CD4-positive, alpha-beta memory T cell (primary cell): ENCODE data around the gene SOX2. TPM values are rescaled to one million over a fixed set of nuclear protein-coding genes. Genes with fewer than 3 reads are reported as not detected.

Source experiments
- CTCF ChIA-PET: fragments of 350-600 bp; sonication (Branson Sonifier 250); formaldehyde crosslinking; loops from one replicate; lab custom pipeline; 2021; ENCODE audit warnings: inconsistent platforms; ENCODE audit not compliant: partially characterized antibody; lab: Charles Lee
- POLR2A ChIA-PET: fragments of 350-600 bp; sonication (Branson Sonifier 250); formaldehyde crosslinking; loops from one replicate; lab custom pipeline; 2021; ENCODE audit not compliant: partially characterized antibody; lab: Charles Lee
- DNase-seq, 5 donors: peaks; one replicate each; pipeline versions ENCODE4 v3.0.0 to v3.0.0-alpha.2; 2020 to 2022; ENCODE audit warnings: mixed read lengths in 1 of 5
- H3K27ac ChIP-seq: one replicate; pipeline ENCODE4 v1.7.0; 2013; ENCODE audit warnings: low read depth, low read length
- H3K27me3 ChIP-seq: 2 replicates; pipeline ENCODE4 v1.7.0; 2013; ENCODE audit warnings: mild to moderate bottlenecking, low read length, moderate library complexity; ENCODE audit not compliant: insufficient read depth
- H3K36me3 ChIP-seq: 2 replicates; pipeline ENCODE4 v1.7.0; 2013; ENCODE audit warnings: mild to moderate bottlenecking, low read length, moderate library complexity; ENCODE audit not compliant: insufficient read depth
- H3K4me1 ChIP-seq: 2 replicates; pipeline ENCODE4 v1.7.0; 2013; ENCODE audit warnings: mild to moderate bottlenecking, low read length, moderate library complexity; ENCODE audit not compliant: insufficient read depth
- H3K4me3 ChIP-seq, 2 donors: one replicate each; pipeline ENCODE4 v1.7.0; 2013; ENCODE audit warnings: low read length in 2 of 2, mild to moderate bottlenecking in 1 of 2
- H3K9me3 ChIP-seq, 2 donors: one replicate each; pipeline ENCODE4 v1.7.0; 2013; ENCODE audit warnings: low read length in 2 of 2, control low read depth in 1 of 2; ENCODE audit not compliant: control insufficient read depth in 1 of 2
- H3K27ac Mint-ChIP-seq, 7 donors: one replicate each; pipeline ENCODE4 v1.8.0; 2020 to 2021; ENCODE audit warnings: mixed read lengths in 7 of 7, mild to moderate bottlenecking in 6 of 7, inconsistent platforms in 3 of 7, moderate library complexity in 3 of 7
- H3K27me3 Mint-ChIP-seq, 2 donors: one replicate each; pipeline ENCODE4 v1.8.0; 2020 to 2021; ENCODE audit warnings: mixed read lengths in 2 of 2
- H3K36me3 Mint-ChIP-seq, 2 donors: one replicate each; pipeline ENCODE4 v1.8.0; 2020 to 2021; ENCODE audit warnings: mixed read lengths in 2 of 2, inconsistent platforms in 1 of 2, mild to moderate bottlenecking in 1 of 2
- H3K4me1 Mint-ChIP-seq, 4 donors: one replicate each; pipeline ENCODE4 v1.8.0; 2020 to 2021; ENCODE audit warnings: mixed read lengths in 4 of 4, mild to moderate bottlenecking in 1 of 4
- H3K4me3 Mint-ChIP-seq, 8 donors: one replicate each; pipeline ENCODE4 v1.8.0; 2020 to 2021; ENCODE audit warnings: mixed read lengths in 8 of 8, mild to moderate bottlenecking in 7 of 8, moderate library complexity in 6 of 8, inconsistent platforms in 3 of 8
- H3K9me3 Mint-ChIP-seq, 8 donors: one replicate each; pipeline ENCODE4 v1.8.0; 2020 to 2021; ENCODE audit warnings: mixed read lengths in 8 of 8, mild to moderate bottlenecking in 5 of 8, inconsistent platforms in 3 of 8, moderate library complexity in 1 of 8
- intact Hi-C: fragments of 100-400 bp; cut with micrococcal nuclease; formaldehyde crosslinking; loops from one replicate; pipeline ENCODE4 v1.15.1; 2023
- polyA plus RNA-seq, 2 donors: library from polyadenylated mRNA; unstranded; fragments of 300-500 nt; fragmentation: Illumina TruSeq; gene quantifications; one replicate each; pipeline ENCODE4 v1.2.3, GENCODE V29; 2021
- total RNA-seq, 2 experiments: library from RNA; stranded (reverse); gene quantifications; one replicate each; pipeline ENCODE4 v1.2.3, GENCODE V29; 2021

The SOX2 gene
- total and polyA plus RNA-seq, 4 experiments from 2014 or later: not detected

DNA sequence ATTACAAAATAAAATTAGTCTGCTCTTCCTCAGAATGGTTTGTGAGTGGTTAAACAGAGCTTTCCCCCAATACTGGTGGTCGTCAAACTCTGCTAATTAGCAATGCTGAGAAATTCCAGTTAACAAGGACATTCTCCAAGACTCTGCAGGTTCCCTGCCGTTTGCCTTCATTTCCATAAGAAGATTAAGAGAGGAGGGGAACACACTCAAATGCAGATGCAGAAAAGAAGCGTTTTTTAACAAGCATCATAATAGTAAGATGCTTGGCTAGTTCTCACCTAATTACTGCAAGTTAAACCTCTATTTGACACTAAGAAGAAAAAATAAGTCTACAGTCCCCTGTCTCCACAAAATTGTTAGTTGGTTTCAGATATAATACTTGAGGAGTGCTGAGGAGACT, 3.7 kb upstream of the SOX2 start:
- H3K27ac ChIP-seq: no peak overlapping the region
- H3K36me3 ChIP-seq: no peaks in the 10 kb centered on the region
- H3K4me1 ChIP-seq: peaks cover 11% of the 10 kb centered on the region
- Mint-ChIP-seq H3K4me1 (peaks cover 5 to 17% (median 10%) of the 10 kb centered on the region in 4 donors), H3K9me3 (peaks cover 0 to 34% (median 12%) of the 10 kb centered on the region in 8 donors), H3K27me3 (peaks cover 54 to 55% of the 10 kb centered on the region in 2 donors), H3K27ac (no peak overlapping the region), H3K36me3 (peaks cover 0 to 2% of the 10 kb centered on the region in 2 donors), H3K4me3 (no peak overlapping the region)
- H3K9me3 ChIP-seq: no peaks in the 10 kb centered on the region
- intact Hi-C loops: no loop called here
- H3K4me3 ChIP-seq: no peak overlapping the region
- DNase-seq: no peak
- ChIA-PET POLR2A (no interaction called here), CTCF (interaction anchor here (1.8 to 2.5 kb wide), 2 partner anchors 13 to 976 kb away, joined by 9 to 21 read pairs; no protein-coding TSS in a partner anchor)
- H3K27me3 ChIP-seq: peaks cover 70% of the 10 kb centered on the region

GRCh38 chr3:181709537-181710279, 2.0 kb upstream of the SOX2 start:
- Histone ChIP-seq H3K4me3 (no peak overlapping the region), H3K36me3 (no peaks in the 10 kb centered on the region), H3K27ac (no peak overlapping the region), H3K9me3 (no peaks in the 10 kb centered on the region), H3K27me3 (peaks cover 57% of the 10 kb centered on the region), H3K4me1 (peaks cover 11% of the 10 kb centered on the region)
- H3K4me1 Mint-ChIP-seq: peaks cover 5 to 14% (median 6%) of the 10 kb centered on the region in 4 donors
- no peaks in the 10 kb centered on the region for H3K36me3 Mint-ChIP-seq
- peak in 3 of 5 donors; percentile 31 to 42 (median 41) for DNase-seq
- ChIA-PET POLR2A (no interaction called here), CTCF (interaction anchor here (0.8 to 2.5 kb wide), 5 partner anchors 8 to 974 kb away, joined by 3 to 21 read pairs (median 4); no protein-coding TSS in a partner anchor)
- intact Hi-C loops: no loop called here
- H3K9me3 Mint-ChIP-seq: peaks cover 0 to 37% (median 18%) of the 10 kb centered on the region in 8 donors
- H3K27me3 Mint-ChIP-seq: peaks cover 46 to 51% of the 10 kb centered on the region in 2 donors
- H3K27ac Mint-ChIP-seq: peak overlapping the region in 2 of 7 donors; percentile 58 to 68
- H3K4me3 Mint-ChIP-seq: peak overlapping the region in 7 of 8 donors; percentile 13 to 74 (median 47)

GRCh38 chr3:181710345-181711291, 1.1 kb upstream of the SOX2 start:
- Histone ChIP-seq H3K27ac (no peak overlapping the region), H3K4me1 (peaks cover 11% of the 10 kb centered on the region), H3K4me3 (no peak overlapping the region), H3K9me3 (no peaks in the 10 kb centered on the region), H3K27me3 (peaks cover 55% of the 10 kb centered on the region), H3K36me3 (no peaks in the 10 kb centered on the region)
- DNase-seq: no peak
- Mint-ChIP-seq H3K4me3 (peak overlapping the region in 1 of 8 donors; percentile 26), H3K27ac (peak overlapping the region in 1 of 7 donors; percentile 63), H3K4me1 (peaks cover 5 to 12% (median 5%) of the 10 kb centered on the region in 4 donors), H3K27me3 (peaks cover 44 to 50% of the 10 kb centered on the region in 2 donors), H3K36me3 (no peaks in the 10 kb centered on the region), H3K9me3 (peaks cover 0 to 38% (median 22%) of the 10 kb centered on the region in 8 donors)
- CTCF ChIA-PET: interaction anchor here (0.9 to 1.8 kb wide), 2 partner anchors 9 to 973 kb away, joined by 3 to 10 read pairs; no protein-coding TSS in a partner anchor
- POLR2A ChIA-PET: no interaction called here
- intact Hi-C loops: no loop called here

- no peaks in the 10 kb centered on the region for H3K9me3 ChIP-seq
- no peak overlapping the region for H3K4me3 ChIP-seq
- Mint-ChIP-seq H3K27me3 (peaks cover 44 to 54% of the 10 kb centered on the region in 2 donors), H3K4me1 (peaks cover 5 to 12% (median 5%) of the 10 kb centered on the region in 4 donors), H3K9me3 (peaks cover 0 to 46% (median 24%) of the 10 kb centered on the region in 8 donors), H3K4me3 (peak overlapping the region in 3 of 8 donors; percentile 7 to 48 (median 20)), H3K36me3 (no peaks in the 10 kb centered on the region), H3K27ac (no peak overlapping the region)
- peaks cover 52% of the 10 kb centered on the region for H3K27me3 ChIP-seq
- no peak for DNase-seq
- CTCF ChIA-PET: interaction anchor here (1.8 kb wide), 1 partner anchor 971 kb away, joined by 10 read pairs; no protein-coding TSS in a partner anchor
- peaks cover 11% of the 10 kb centered on the region for H3K4me1 ChIP-seq
- intact Hi-C loops: no loop called here
- no peaks in the 10 kb centered on the region for H3K36me3 ChIP-seq
- POLR2A ChIA-PET: no interaction called here
- no peak overlapping the region for H3K27ac ChIP-seq
Observed at GRCh38 chr3:181712226-181712552, 464 bp downstream of the SOX2 start.

DNA sequence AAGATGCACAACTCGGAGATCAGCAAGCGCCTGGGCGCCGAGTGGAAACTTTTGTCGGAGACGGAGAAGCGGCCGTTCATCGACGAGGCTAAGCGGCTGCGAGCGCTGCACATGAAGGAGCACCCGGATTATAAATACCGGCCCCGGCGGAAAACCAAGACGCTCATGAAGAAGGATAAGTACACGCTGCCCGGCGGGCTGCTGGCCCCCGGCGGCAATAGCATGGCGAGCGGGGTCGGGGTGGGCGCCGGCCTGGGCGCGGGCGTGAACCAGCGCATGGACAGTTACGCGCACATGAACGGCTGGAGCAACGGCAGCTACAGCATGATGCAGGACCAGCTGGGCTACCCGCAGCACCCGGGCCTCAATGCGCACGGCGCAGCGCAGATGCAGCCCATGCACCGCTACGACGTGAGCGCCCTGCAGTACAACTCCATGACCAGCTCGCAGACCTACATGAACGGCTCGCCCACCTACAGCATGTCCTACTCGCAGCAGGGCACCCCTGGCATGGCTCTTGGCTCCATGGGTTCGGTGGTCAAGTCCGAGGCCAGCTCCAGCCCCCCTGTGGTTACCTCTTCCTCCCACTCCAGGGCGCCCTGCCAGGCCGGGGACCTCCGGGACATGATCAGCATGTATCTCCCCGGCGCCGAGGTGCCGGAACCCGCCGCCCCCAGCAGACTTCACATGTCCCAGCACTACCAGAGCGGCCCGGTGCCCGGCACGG, 991 bp downstream of the SOX2 start:
- peaks cover 0 to 49% (median 27%) of the 10 kb centered on the region in 8 donors for H3K9me3 Mint-ChIP-seq
- H3K36me3 Mint-ChIP-seq: no peaks in the 10 kb centered on the region
- peaks cover 51% of the 10 kb centered on the region for H3K27me3 ChIP-seq
- H3K27ac Mint-ChIP-seq: peak overlapping the region in 1 of 7 donors; percentile 68
- no peaks in the 10 kb centered on the region for H3K36me3 ChIP-seq
- H3K4me3 ChIP-seq: no peak overlapping the region
- peaks cover 44 to 54% of the 10 kb centered on the region in 2 donors for H3K27me3 Mint-ChIP-seq
- H3K4me1 ChIP-seq: peaks cover 11% of the 10 kb centered on the region
- ChIA-PET CTCF (interaction anchor here (1.8 kb wide), 1 partner anchor 12 kb away, joined by 6 read pairs; no protein-coding TSS in a partner anchor), POLR2A (no interaction called here)
- peak overlapping the region in 4 of 8 donors; percentile 5 to 51 (median 14) for H3K4me3 Mint-ChIP-seq
- intact Hi-C loops: no loop called here
- H3K4me1 Mint-ChIP-seq: peaks cover 5 to 12% (median 5%) of the 10 kb centered on the region in 4 donors
- DNase-seq: no peak
- H3K9me3 ChIP-seq: no peaks in the 10 kb centered on the region
- no peak overlapping the region for H3K27ac ChIP-seq

DNA sequence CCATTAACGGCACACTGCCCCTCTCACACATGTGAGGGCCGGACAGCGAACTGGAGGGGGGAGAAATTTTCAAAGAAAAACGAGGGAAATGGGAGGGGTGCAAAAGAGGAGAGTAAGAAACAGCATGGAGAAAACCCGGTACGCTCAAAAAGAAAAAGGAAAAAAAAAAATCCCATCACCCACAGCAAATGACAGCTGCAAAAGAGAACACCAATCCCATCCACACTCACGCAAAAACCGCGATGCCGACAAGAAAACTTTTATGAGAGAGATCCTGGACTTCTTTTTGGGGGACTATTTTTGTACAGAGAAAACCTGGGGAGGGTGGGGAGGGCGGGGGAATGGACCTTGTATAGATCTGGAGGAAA, 1.5 kb downstream of the SOX2 start:
- no peaks in the 10 kb centered on the region for H3K36me3 ChIP-seq
- no peak overlapping the region for H3K4me3 ChIP-seq
- ChIA-PET POLR2A (interaction anchor here (0.7 kb wide), 1 partner anchor 9 kb away, joined by 3 read pairs; no protein-coding TSS in a partner anchor), CTCF (interaction anchor here (0.8 to 1.8 kb wide), 2 partner anchors 8 to 13 kb away, joined by 3 to 6 read pairs; no protein-coding TSS in a partner anchor)
- Mint-ChIP-seq H3K9me3 (peaks cover 0 to 50% (median 31%) of the 10 kb centered on the region in 8 donors), H3K4me3 (peak overlapping the region in 3 of 8 donors; percentile 35 to 51 (median 36)), H3K27me3 (peaks cover 42 to 54% of the 10 kb centered on the region in 2 donors), H3K36me3 (no peaks in the 10 kb centered on the region), H3K27ac (peak overlapping the region in 1 of 7 donors; percentile 68), H3K4me1 (peaks cover 5 to 12% (median 5%) of the 10 kb centered on the region in 4 donors)
- no peaks in the 10 kb centered on the region for H3K9me3 ChIP-seq
- DNase-seq: no peak
- intact Hi-C loops: no loop called here
- peaks cover 11% of the 10 kb centered on the region for H3K4me1 ChIP-seq
- peaks cover 50% of the 10 kb centered on the region for H3K27me3 ChIP-seq
- H3K27ac ChIP-seq: no peak overlapping the region
